ENCODE measurements around the gene XRN2.

DNA sequence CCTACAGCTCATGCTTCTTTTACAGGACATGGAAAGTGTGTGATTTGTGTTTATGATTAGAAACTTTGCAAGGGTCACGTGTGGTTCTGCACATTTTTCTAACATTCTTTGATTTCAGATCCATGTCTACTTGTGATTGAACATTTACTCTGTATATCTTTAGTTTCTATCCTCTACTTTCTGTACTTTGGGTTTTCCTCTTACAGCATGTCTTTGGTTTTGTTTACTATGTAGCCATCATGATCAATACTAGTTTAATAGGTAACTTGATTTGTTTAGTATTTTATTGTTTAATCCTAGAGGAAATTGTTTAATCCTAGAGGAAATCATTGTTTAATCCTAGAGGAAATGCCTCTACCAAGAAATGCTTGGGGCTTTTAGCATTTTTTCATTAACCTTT, 41.8 kb downstream of the XRN2 start:
- TF ChIP-seq, protein P1, sequence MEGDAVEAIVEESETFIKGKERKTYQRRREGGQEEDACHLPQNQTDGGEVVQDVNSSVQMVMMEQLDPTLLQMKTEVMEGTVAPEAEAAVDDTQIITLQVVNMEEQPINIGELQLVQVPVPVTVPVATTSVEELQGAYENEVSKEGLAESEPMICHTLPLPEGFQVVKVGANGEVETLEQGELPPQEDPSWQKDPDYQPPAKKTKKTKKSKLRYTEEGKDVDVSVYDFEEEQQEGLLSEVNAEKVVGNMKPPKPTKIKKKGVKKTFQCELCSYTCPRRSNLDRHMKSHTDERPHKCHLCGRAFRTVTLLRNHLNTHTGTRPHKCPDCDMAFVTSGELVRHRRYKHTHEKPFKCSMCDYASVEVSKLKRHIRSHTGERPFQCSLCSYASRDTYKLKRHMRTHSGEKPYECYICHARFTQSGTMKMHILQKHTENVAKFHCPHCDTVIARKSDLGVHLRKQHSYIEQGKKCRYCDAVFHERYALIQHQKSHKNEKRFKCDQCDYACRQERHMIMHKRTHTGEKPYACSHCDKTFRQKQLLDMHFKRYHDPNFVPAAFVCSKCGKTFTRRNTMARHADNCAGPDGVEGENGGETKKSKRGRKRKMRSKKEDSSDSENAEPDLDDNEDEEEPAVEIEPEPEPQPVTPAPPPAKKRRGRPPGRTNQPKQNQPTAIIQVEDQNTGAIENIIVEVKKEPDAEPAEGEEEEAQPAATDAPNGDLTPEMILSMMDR (conservative IDR thresholded peaks at IDR 0.05 in 1 of 2, IDR thresholded peaks at IDR 0.05 in 1 of 2; ENCODE audit: extremely low read depth in 1 of 2, insufficient read depth in 1 of 2, low read depth in 1 of 2, low read length in 2 of 2), result no peak
- TF ChIP-seq EZH2 (IDR thresholded peaks at IDR 0.05; ENCODE audit: borderline replicate concordance, low read length), result no peak
